Gastroesophageal sphincter (tissue), 3 donors: Measurements from ENCODE around the gene BCS1L.

Experiments used
- EP300 ChIP-seq: sonication (generic); formaldehyde crosslinking; IDR thresholded peaks from one replicate; pipeline ENCODE4 v1.6.1; 2017; ENCODE audit warnings: antibody characterized with exemption, mild to moderate bottlenecking
- POLR2A ChIP-seq, 2 donors: fragments of 450-650 bp; IDR thresholded peaks; one replicate each; pipeline ENCODE4 v1.6.1; 2017; ENCODE audit warnings: antibody characterized with exemption in 2 of 2, mild to moderate bottlenecking in 2 of 2, moderate library complexity in 1 of 2
- TF ChIP-seq, protein P1 (sequence below), 4 experiments: fragments of 200-600 bp in 2 of 4; fragments of 450-650 bp in 2 of 4; sonication (generic) in 1 of 4; IDR thresholded peaks; one replicate each; pipeline ENCODE4 v1.5.1; 2017 to 2019; ENCODE audit warnings: antibody characterized with exemption in 4 of 4, mild to moderate bottlenecking in 2 of 4, moderate library complexity in 2 of 4

GRCh38 chr2:218627939-218628338 is 31.5 kb upstream of the BCS1L start:
- TF ChIP-seq POLR2A (IDR thresholded peaks at IDR 0.05) (no peak), EP300 (no peak)
- TF ChIP-seq, protein P1, sequence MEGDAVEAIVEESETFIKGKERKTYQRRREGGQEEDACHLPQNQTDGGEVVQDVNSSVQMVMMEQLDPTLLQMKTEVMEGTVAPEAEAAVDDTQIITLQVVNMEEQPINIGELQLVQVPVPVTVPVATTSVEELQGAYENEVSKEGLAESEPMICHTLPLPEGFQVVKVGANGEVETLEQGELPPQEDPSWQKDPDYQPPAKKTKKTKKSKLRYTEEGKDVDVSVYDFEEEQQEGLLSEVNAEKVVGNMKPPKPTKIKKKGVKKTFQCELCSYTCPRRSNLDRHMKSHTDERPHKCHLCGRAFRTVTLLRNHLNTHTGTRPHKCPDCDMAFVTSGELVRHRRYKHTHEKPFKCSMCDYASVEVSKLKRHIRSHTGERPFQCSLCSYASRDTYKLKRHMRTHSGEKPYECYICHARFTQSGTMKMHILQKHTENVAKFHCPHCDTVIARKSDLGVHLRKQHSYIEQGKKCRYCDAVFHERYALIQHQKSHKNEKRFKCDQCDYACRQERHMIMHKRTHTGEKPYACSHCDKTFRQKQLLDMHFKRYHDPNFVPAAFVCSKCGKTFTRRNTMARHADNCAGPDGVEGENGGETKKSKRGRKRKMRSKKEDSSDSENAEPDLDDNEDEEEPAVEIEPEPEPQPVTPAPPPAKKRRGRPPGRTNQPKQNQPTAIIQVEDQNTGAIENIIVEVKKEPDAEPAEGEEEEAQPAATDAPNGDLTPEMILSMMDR (IDR thresholded peaks at IDR 0.05) = no peak
